ENCODE data around the gene SPRYD7.

SPRYD7 gene

DNA sequence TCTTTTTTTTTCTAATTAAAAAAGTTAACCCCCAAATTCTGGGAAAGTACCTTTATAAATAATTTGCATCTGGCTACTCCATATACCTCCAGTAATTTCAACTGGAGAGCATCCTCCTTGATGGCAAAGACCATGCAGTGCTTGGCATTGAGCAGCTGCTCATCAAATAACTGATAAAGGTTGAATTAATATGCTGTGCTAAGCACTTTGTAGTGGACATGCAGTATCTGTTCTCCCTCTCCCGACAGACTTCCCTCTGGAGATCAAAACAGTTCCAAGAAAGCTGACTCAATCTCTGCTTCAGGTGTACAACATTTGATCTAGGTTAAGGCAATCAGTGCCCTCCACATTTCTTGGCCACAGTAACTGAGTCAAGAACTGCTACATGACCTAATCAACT, 3.3 kb downstream of the SPRYD7 start:
- no peak overlapping the region for H3K23ac ChIP-seq (ENCODE audit: low read depth, low read length, poor library complexity)
- no peak overlapping the region for H2BK5ac ChIP-seq (ENCODE audit: low read length)
- no peak overlapping the region for H2AFZ ChIP-seq (ENCODE audit: low read length)
- H3K9me3 ChIP-seq (replicated peaks in 1 of 2; ENCODE audit: control insufficient read depth in 2 of 2, insufficient read depth in 1 of 2, low read depth in 1 of 2, low read length in 2 of 2), result no peaks in the 10 kb centered on the region
- H3K9ac ChIP-seq (ENCODE audit: low read depth, low read length, poor library complexity), result no peak overlapping the region
- H4K8ac ChIP-seq (ENCODE audit: low read depth, low read length), result no peak overlapping the region
- H2BK12ac ChIP-seq (ENCODE audit: low read length), result no peak overlapping the region
- H3K36me3 ChIP-seq (replicated peaks in 1 of 2; ENCODE audit: control insufficient read depth in 2 of 2, insufficient read depth in 2 of 2, low read length in 2 of 2), result peaks cover 0 to 12% of the 10 kb centered on the region in 2 donors
- no peak overlapping the region for H3K14ac ChIP-seq (ENCODE audit: low read length)
- H4K91ac ChIP-seq (ENCODE audit: low read depth, low read length, poor library complexity), result no peak overlapping the region
- H3K27me3 ChIP-seq (ENCODE audit: control insufficient read depth in 3 of 3, insufficient read depth in 3 of 3, low read depth in 1 of 3, low read length in 3 of 3), result peaks cover 0 to 2% (median 0%) of the 10 kb centered on the region in 3 experiments
- no peak overlapping the region for H2BK15ac ChIP-seq (ENCODE audit: low read length)
- no peak overlapping the region for H3K4me2 ChIP-seq (ENCODE audit: insufficient read depth, low read length, poor library complexity, severe bottlenecking)
- H3K79me1 ChIP-seq (ENCODE audit: low read depth, low read length), result no peaks in the 10 kb centered on the region
- DNase-seq (ENCODE audit: low spot score), result no peak
- H2BK120ac ChIP-seq (ENCODE audit: low read depth, low read length), result no peak overlapping the region
- no peak overlapping the region for H3K4me3 ChIP-seq (ENCODE audit: low read length in 2 of 2)
- no peaks in the 10 kb centered on the region for H3K4me1 ChIP-seq (ENCODE audit: control insufficient read depth in 2 of 2, insufficient read depth in 1 of 2, low read depth in 1 of 2, low read length in 2 of 2)
- H2AK5ac ChIP-seq (ENCODE audit: low read depth, low read length), result no peak overlapping the region
- H3K18ac ChIP-seq (ENCODE audit: low read length), result no peak overlapping the region
- WGBS, 2 donors (ENCODE audit: extremely low coverage in 2 of 2, insufficient read length in 2 of 2, insufficient replicate concordance in 1 of 2), result no CpG with 5 or more reads among the region's 1 CpG
- H3K27ac ChIP-seq (replicated peaks; ENCODE audit: low read length), result no peak overlapping the region
- H3K4ac ChIP-seq (ENCODE audit: low read length), result no peak overlapping the region

DNA sequence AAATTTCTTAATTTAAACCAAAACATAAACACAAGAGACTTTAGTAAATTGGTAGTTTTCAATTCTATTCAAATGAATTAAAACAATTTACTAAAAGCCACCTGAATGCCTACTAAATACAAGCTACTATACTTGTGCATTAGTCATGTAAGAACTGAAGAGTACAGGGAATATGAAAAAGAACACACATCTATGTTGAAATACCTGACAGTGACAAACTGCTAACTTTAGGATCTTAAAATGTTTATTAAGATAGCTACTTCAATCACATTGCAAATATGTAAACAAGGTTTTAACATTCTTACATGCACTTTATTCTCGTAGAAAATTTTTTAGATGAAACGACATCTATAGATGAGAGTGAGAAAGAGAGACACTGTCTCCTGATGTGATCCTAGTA, 4.1 kb downstream of the SPRYD7 start:
- H4K91ac ChIP-seq (ENCODE audit: low read depth, low read length, poor library complexity), result no peak overlapping the region
- H3K18ac ChIP-seq (ENCODE audit: low read length), result no peak overlapping the region
- no peak overlapping the region for H2BK12ac ChIP-seq (ENCODE audit: low read length)

DNA sequence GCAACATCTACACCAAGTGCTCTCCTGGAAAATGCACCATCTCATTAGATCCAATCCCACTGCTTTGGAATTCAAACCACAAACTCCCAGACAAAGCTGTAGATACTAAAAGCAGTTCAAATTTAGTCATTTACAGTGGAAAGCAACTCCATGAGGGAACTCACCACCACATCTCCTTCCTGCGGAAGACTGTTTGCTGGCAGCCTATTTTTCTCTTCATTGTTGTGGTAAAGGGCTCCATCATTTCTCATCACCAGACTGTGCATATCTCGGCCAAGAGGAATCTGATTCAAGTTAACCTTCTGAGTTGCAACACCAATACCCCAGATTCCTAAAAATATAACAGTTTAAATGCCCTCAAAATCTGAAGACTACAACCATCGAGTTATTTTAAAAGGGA, 8.4 kb downstream of the SPRYD7 start:
- DNase-seq (ENCODE audit: low spot score), result no peak

More for the DNA sequence above, 4.1 kb downstream of the SPRYD7 start:
- Histone ChIP-seq H2AFZ (ENCODE audit: low read length) (no peak overlapping the region), H3K4me3 (ENCODE audit: low read length in 2 of 2) (no peak overlapping the region), H2BK5ac (ENCODE audit: low read length) (no peak overlapping the region), H2BK120ac (ENCODE audit: low read depth, low read length) (no peak overlapping the region), H4K8ac (ENCODE audit: low read depth, low read length) (no peak overlapping the region), H3K4ac (ENCODE audit: low read length) (no peak overlapping the region), H3K14ac (ENCODE audit: low read length) (no peak overlapping the region), H3K4me2 (ENCODE audit: insufficient read depth, low read length, poor library complexity, severe bottlenecking) (no peak overlapping the region), H3K36me3 (replicated peaks in 1 of 2; ENCODE audit: control insufficient read depth in 2 of 2, insufficient read depth in 2 of 2, low read length in 2 of 2) (peaks cover 0 to 17% of the 10 kb centered on the region in 2 donors), H2AK5ac (ENCODE audit: low read depth, low read length) (no peak overlapping the region), H3K27ac (replicated peaks; ENCODE audit: low read length) (no peak overlapping the region), H3K23ac (ENCODE audit: low read depth, low read length, poor library complexity) (no peak overlapping the region), H3K9me3 (replicated peaks in 1 of 2; ENCODE audit: control insufficient read depth in 2 of 2, insufficient read depth in 1 of 2, low read depth in 1 of 2, low read length in 2 of 2) (no peaks in the 10 kb centered on the region), H3K27me3 (ENCODE audit: control insufficient read depth in 3 of 3, insufficient read depth in 3 of 3, low read depth in 1 of 3, low read length in 3 of 3) (peaks cover 0 to 2% (median 0%) of the 10 kb centered on the region in 3 experiments), H3K4me1 (ENCODE audit: control insufficient read depth in 2 of 2, insufficient read depth in 1 of 2, low read depth in 1 of 2, low read length in 2 of 2) (no peaks in the 10 kb centered on the region), H3K9ac (ENCODE audit: low read depth, low read length, poor library complexity) (no peak overlapping the region), H2BK15ac (ENCODE audit: low read length) (no peak overlapping the region), H3K79me1 (ENCODE audit: low read depth, low read length) (no peaks in the 10 kb centered on the region)
- no peak for DNase-seq (ENCODE audit: low spot score)
- WGBS, 2 donors (ENCODE audit: extremely low coverage in 2 of 2, insufficient read length in 2 of 2, insufficient replicate concordance in 1 of 2), result no CpG with 5 or more reads among the region's 2 CpGs

DNA sequence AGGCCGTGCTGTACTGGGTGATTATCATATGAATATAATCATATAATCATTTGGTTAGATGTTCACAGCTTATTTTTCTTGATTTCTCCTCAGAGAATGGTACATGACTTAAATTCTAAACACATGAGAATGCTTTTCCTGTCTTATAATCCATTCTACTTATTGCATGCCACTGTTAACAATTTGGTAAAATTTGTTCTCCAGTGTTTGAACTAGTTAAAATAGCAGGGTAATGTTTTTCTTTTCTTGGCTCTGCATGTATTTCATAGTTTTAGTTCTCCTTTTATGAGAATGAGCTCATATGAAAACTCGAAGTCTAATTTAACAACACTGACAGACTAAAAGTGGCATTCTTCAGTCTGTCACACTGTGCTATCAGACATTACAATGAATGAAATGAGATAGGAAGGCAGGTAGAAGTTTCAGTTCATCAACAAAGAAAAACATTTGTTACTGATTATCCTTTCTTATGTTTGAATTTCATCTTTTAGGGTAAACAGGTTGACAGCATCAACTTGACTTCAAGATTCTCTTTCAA, 10.2 kb downstream of the SPRYD7 start:
- Histone ChIP-seq H3K4me3 (ENCODE audit: low read length in 2 of 2) (no peak overlapping the region), H2AK5ac (ENCODE audit: low read depth, low read length) (no peak overlapping the region), H3K9ac (ENCODE audit: low read depth, low read length, poor library complexity) (no peak overlapping the region), H3K4ac (ENCODE audit: low read length) (no peak overlapping the region), H3K9me3 (replicated peaks in 1 of 2; ENCODE audit: control insufficient read depth in 2 of 2, insufficient read depth in 1 of 2, low read depth in 1 of 2, low read length in 2 of 2) (no peaks in the 10 kb centered on the region), H2AFZ (ENCODE audit: low read length) (no peak overlapping the region), H2BK5ac (ENCODE audit: low read length) (no peak overlapping the region), H3K27me3 (ENCODE audit: control insufficient read depth in 3 of 3, insufficient read depth in 3 of 3, low read depth in 1 of 3, low read length in 3 of 3) (no peaks in the 10 kb centered on the region), H3K18ac (ENCODE audit: low read length) (no peak overlapping the region), H3K79me1 (ENCODE audit: low read depth, low read length) (no peaks in the 10 kb centered on the region), H4K8ac (ENCODE audit: low read depth, low read length) (no peak overlapping the region), H2BK12ac (ENCODE audit: low read length) (no peak overlapping the region), H3K36me3 (replicated peaks in 1 of 2; ENCODE audit: control insufficient read depth in 2 of 2, insufficient read depth in 2 of 2, low read length in 2 of 2) (peaks cover 0 to 51% of the 10 kb centered on the region in 2 donors), H3K27ac (replicated peaks; ENCODE audit: low read length) (no peak overlapping the region), H2BK15ac (ENCODE audit: low read length) (no peak overlapping the region), H4K91ac (ENCODE audit: low read depth, low read length, poor library complexity) (no peak overlapping the region), H3K23ac (ENCODE audit: low read depth, low read length, poor library complexity) (no peak overlapping the region), H3K14ac (ENCODE audit: low read length) (no peak overlapping the region), H2BK120ac (ENCODE audit: low read depth, low read length) (no peak overlapping the region), H3K4me1 (ENCODE audit: control insufficient read depth in 2 of 2, insufficient read depth in 1 of 2, low read depth in 1 of 2, low read length in 2 of 2) (no peaks in the 10 kb centered on the region), H3K4me2 (ENCODE audit: insufficient read depth, low read length, poor library complexity, severe bottlenecking) (no peak overlapping the region)
- WGBS, 2 donors (ENCODE audit: extremely low coverage in 2 of 2, insufficient read length in 2 of 2, insufficient replicate concordance in 1 of 2), result no CpG with 5 or more reads among the region's 2 CpGs
- no peak for DNase-seq (ENCODE audit: low spot score)

More for the DNA sequence above, 8.4 kb downstream of the SPRYD7 start:
- H4K91ac ChIP-seq (ENCODE audit: low read depth, low read length, poor library complexity), result no peak overlapping the region
- no peaks in the 10 kb centered on the region for H3K79me1 ChIP-seq (ENCODE audit: low read depth, low read length)
- peaks cover 0 to 40% of the 10 kb centered on the region in 2 donors for H3K36me3 ChIP-seq (replicated peaks in 1 of 2; ENCODE audit: control insufficient read depth in 2 of 2, insufficient read depth in 2 of 2, low read length in 2 of 2)
- H4K8ac ChIP-seq (ENCODE audit: low read depth, low read length), result no peak overlapping the region
- no peaks in the 10 kb centered on the region for H3K27me3 ChIP-seq (ENCODE audit: control insufficient read depth in 3 of 3, insufficient read depth in 3 of 3, low read depth in 1 of 3, low read length in 3 of 3)
- no peak overlapping the region for H3K4ac ChIP-seq (ENCODE audit: low read length)
- H3K4me2 ChIP-seq (ENCODE audit: insufficient read depth, low read length, poor library complexity, severe bottlenecking), result no peak overlapping the region
- H2BK5ac ChIP-seq (ENCODE audit: low read length), result no peak overlapping the region
- no peak overlapping the region for H3K27ac ChIP-seq (replicated peaks; ENCODE audit: low read length)
- H3K14ac ChIP-seq (ENCODE audit: low read length), result no peak overlapping the region
- no peak overlapping the region for H2AFZ ChIP-seq (ENCODE audit: low read length)
- H3K18ac ChIP-seq (ENCODE audit: low read length), result no peak overlapping the region
- no peaks in the 10 kb centered on the region for H3K4me1 ChIP-seq (ENCODE audit: control insufficient read depth in 2 of 2, insufficient read depth in 1 of 2, low read depth in 1 of 2, low read length in 2 of 2)
- no peak overlapping the region for H3K4me3 ChIP-seq (ENCODE audit: low read length in 2 of 2)
- H3K9ac ChIP-seq (ENCODE audit: low read depth, low read length, poor library complexity), result no peak overlapping the region
- H2BK12ac ChIP-seq (ENCODE audit: low read length), result no peak overlapping the region
- no peak overlapping the region for H2BK15ac ChIP-seq (ENCODE audit: low read length)
- no peak overlapping the region for H3K23ac ChIP-seq (ENCODE audit: low read depth, low read length, poor library complexity)
- H3K9me3 ChIP-seq (replicated peaks in 1 of 2; ENCODE audit: control insufficient read depth in 2 of 2, insufficient read depth in 1 of 2, low read depth in 1 of 2, low read length in 2 of 2), result no peaks in the 10 kb centered on the region
- no peak overlapping the region for H2AK5ac ChIP-seq (ENCODE audit: low read depth, low read length)
- no CpG with 5 or more reads among the region's 3 CpGs for WGBS, 2 donors (ENCODE audit: extremely low coverage in 2 of 2, insufficient read length in 2 of 2, insufficient replicate concordance in 1 of 2)
- H2BK120ac ChIP-seq (ENCODE audit: low read depth, low read length), result no peak overlapping the region

All from neuronal stem cell (in vitro differentiated cells).